Panc1 (cell line): ENCODE data around the gene PCDH17. TPM values are rescaled to one million over a fixed set of nuclear protein-coding genes. Genes with fewer than 3 reads are reported as not detected.

ENCODE experiments used
- ATAC-seq: fragments of 200-7000 bp; cut with Tn5 transposase; 2 replicates; pipeline ENCODE4 v1.9.1; 2020; ENCODE audit warnings: mild to moderate bottlenecking, moderate library complexity
- BruUV-seq: library from RNA; stranded (reverse); fragments of 400-500 nt; replicated peaks from 2 replicates; lab custom pipeline; 2021; lab: Mats Ljungman, UMichigan
- CTCF ChIA-PET: fragments of 300-600 bp; sonication (Branson Sonifier 250); formaldehyde crosslinking; loops from one replicate; lab custom pipeline; 2022; ENCODE audit warnings: antibody characterized with exemption; lab: Charles Lee
- POLR2A ChIA-PET: fragments of 300-600 bp; sonication (Branson Sonifier 250); formaldehyde crosslinking; loops from one replicate; lab custom pipeline; 2022; ENCODE audit warnings: antibody characterized with exemption; lab: Charles Lee
- DNase-seq: peaks from one replicate; pipeline ENCODE4 v3.0.0-alpha.2; 2010; ENCODE audit warnings: low read depth, low spot score
- H3K27ac ChIP-seq: 2 replicates; pipeline ENCODE4 v1.5.1; 2011; ENCODE audit warnings: mild to moderate bottlenecking, low read length, inconsistent platforms
- H3K27me3 ChIP-seq: fragments of 200-500 bp; sonication (Bioruptor generic); 2 replicates; pipeline ENCODE4 v1.6.0; 2014; ENCODE audit warnings: low read length, inconsistent platforms; ENCODE audit not compliant: control insufficient read depth, insufficient read depth
- H3K36me3 ChIP-seq: fragments of 200-500 bp; sonication (Bioruptor generic); 2 replicates; pipeline ENCODE4 v1.5.1; 2014; ENCODE audit warnings: inconsistent platforms, mild to moderate bottlenecking, low read length, moderate library complexity; ENCODE audit not compliant: control insufficient read depth, insufficient read depth
- H3K4me1 ChIP-seq: 2 replicates; pipeline ENCODE4 v1.5.1; 2011; ENCODE audit warnings: inconsistent platforms, mild to moderate bottlenecking, low read length, moderate library complexity; ENCODE audit not compliant: control insufficient read depth, insufficient read depth
- H3K4me3 ChIP-seq, 2 experiments: 2 replicates each; pipeline ENCODE4 v1.5.1; 2011 to 2012; ENCODE audit warnings: low read depth in 2 of 2, low read length in 2 of 2, mild to moderate bottlenecking in 2 of 2, inconsistent platforms in 1 of 2, moderate library complexity in 1 of 2
- H3K9me3 ChIP-seq: fragments of 200-500 bp; sonication (Bioruptor generic); 2 replicates; pipeline ENCODE4 v1.5.1; 2014; ENCODE audit warnings: low read depth, mild to moderate bottlenecking, inconsistent platforms, low read length, moderate library complexity; ENCODE audit not compliant: control insufficient read depth, insufficient read depth
- POLR2AphosphoS5 ChIP-seq: IDR thresholded peaks from 2 replicates; pipeline ENCODE4 v1.6.1; 2012; ENCODE audit warnings: mild to moderate bottlenecking, low read depth, low read length, moderate library complexity
- SIN3A ChIP-seq: IDR thresholded peaks from 2 replicates; pipeline ENCODE4 v1.6.1; 2012; ENCODE audit warnings: low read depth, mild to moderate bottlenecking, low read length, moderate library complexity, borderline replicate concordance; ENCODE audit not compliant: insufficient read depth
- in situ Hi-C: cut with HindIII; loops from 2 replicates; pipeline ENCODE4 v1.10.0; 2016; ENCODE audit warnings: low sequenced_read_pairs, low pct_unique_long_range_greater_than_20kb
- intact Hi-C: fragments of 100-400 bp; cut with micrococcal nuclease; formaldehyde crosslinking; loops from one replicate; pipeline ENCODE4 v1.10.0; 2022; ENCODE audit not compliant: unreplicated experiment
- total RNA-seq: library from RNA; stranded (reverse); gene quantifications from one replicate; pipeline ENCODE4 v1.2.1, GENCODE V29; 2021; ENCODE audit not compliant: unreplicated experiment
- TF ChIP-seq, protein P1 (sequence below): fragments of 450-650 bp; IDR thresholded peaks from 2 replicates; pipeline ENCODE4 v1.5.1; 2017; ENCODE audit warnings: mild to moderate bottlenecking
- TF ChIP-seq, protein P2 (sequence below), 2 experiments: IDR thresholded peaks; 2 replicates each; pipeline ENCODE4 v1.6.1; 2011 to 2012; ENCODE audit warnings: low read depth in 2 of 2, control low read depth in 1 of 2, low read length in 1 of 2, mild to moderate bottlenecking in 1 of 2, moderate library complexity in 1 of 2; ENCODE audit not compliant: insufficient read depth in 1 of 2

PCDH17 gene
- total RNA-seq, 1 experiment from 2014 or later, result 0.26 TPM

DNA sequence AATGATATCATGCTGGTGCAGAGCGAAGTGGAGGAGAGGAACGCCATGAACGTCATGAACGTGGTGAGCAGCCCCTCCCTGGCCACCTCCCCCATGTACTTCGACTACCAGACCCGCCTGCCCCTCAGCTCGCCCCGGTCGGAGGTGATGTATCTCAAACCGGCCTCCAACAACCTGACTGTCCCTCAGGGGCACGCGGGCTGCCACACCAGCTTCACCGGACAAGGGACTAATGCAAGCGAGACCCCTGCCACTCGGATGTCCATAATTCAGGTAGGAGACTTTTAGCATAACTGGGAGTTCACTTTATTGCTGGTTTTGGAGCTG, 3.3 kb downstream of the PCDH17 start:
- ATAC-seq, result no peak
- TF ChIP-seq, protein P1, sequence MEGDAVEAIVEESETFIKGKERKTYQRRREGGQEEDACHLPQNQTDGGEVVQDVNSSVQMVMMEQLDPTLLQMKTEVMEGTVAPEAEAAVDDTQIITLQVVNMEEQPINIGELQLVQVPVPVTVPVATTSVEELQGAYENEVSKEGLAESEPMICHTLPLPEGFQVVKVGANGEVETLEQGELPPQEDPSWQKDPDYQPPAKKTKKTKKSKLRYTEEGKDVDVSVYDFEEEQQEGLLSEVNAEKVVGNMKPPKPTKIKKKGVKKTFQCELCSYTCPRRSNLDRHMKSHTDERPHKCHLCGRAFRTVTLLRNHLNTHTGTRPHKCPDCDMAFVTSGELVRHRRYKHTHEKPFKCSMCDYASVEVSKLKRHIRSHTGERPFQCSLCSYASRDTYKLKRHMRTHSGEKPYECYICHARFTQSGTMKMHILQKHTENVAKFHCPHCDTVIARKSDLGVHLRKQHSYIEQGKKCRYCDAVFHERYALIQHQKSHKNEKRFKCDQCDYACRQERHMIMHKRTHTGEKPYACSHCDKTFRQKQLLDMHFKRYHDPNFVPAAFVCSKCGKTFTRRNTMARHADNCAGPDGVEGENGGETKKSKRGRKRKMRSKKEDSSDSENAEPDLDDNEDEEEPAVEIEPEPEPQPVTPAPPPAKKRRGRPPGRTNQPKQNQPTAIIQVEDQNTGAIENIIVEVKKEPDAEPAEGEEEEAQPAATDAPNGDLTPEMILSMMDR, result no peak
- TF ChIP-seq, protein P2, sequence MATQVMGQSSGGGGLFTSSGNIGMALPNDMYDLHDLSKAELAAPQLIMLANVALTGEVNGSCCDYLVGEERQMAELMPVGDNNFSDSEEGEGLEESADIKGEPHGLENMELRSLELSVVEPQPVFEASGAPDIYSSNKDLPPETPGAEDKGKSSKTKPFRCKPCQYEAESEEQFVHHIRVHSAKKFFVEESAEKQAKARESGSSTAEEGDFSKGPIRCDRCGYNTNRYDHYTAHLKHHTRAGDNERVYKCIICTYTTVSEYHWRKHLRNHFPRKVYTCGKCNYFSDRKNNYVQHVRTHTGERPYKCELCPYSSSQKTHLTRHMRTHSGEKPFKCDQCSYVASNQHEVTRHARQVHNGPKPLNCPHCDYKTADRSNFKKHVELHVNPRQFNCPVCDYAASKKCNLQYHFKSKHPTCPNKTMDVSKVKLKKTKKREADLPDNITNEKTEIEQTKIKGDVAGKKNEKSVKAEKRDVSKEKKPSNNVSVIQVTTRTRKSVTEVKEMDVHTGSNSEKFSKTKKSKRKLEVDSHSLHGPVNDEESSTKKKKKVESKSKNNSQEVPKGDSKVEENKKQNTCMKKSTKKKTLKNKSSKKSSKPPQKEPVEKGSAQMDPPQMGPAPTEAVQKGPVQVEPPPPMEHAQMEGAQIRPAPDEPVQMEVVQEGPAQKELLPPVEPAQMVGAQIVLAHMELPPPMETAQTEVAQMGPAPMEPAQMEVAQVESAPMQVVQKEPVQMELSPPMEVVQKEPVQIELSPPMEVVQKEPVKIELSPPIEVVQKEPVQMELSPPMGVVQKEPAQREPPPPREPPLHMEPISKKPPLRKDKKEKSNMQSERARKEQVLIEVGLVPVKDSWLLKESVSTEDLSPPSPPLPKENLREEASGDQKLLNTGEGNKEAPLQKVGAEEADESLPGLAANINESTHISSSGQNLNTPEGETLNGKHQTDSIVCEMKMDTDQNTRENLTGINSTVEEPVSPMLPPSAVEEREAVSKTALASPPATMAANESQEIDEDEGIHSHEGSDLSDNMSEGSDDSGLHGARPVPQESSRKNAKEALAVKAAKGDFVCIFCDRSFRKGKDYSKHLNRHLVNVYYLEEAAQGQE (IDR thresholded peaks at IDR 0.05; ENCODE audit: insufficient read depth in 1 of 2, low read depth in 2 of 2, low read length in 1 of 2), result no peak
- no peak for TF ChIP-seq SIN3A
- no peak for TF ChIP-seq POLR2AphosphoS5
- in situ Hi-C loops, result no loop called here
- BruUV-seq, result no TSS peak
- intact Hi-C loops, result loop anchor here (10.0 kb wide), 1 partner anchor 80 kb away; no protein-coding TSS in a partner anchor
- Histone ChIP-seq H3K36me3 (no peaks in the 10 kb centered on the region), H3K9me3 (no peaks in the 10 kb centered on the region), H3K27ac (no peak overlapping the region), H3K27me3 (no peaks in the 10 kb centered on the region), H3K4me1 (no peaks in the 10 kb centered on the region), H3K4me3 (no peak overlapping the region)
- CTCF ChIA-PET, result no interaction called here
- POLR2A ChIA-PET, result no interaction called here
- DNase-seq, result no peak

DNA sequence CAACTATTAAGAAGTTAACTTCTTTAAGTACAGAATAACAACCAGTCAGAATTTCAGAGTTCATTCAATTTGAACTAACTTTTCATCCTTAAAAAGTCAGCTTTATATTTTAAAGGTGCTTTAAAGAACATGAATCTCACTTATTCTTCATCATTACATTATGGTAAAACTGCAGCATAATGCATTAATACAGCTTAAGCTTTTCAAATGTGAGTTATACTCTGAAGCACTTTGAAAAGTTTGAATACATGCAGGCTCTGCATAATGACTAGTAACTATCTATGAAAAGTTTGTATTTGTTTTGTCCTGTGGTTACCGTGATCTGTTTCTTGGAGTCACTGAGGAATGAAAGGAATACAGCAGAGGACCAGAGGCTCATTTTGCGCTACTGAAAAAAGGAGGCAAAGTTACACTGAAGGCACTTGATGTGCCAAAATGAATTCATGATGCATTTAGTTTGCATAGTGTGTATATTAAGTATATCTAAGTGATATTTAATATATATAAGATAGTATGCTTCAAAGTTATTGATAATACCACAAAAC, 4.1 kb downstream of the PCDH17 start:
- CTCF ChIA-PET, result no interaction called here
- ATAC-seq (no peak), DNase-seq (no peak)
- BruUV-seq, result no TSS peak
- Histone ChIP-seq H3K4me1 (no peaks in the 10 kb centered on the region), H3K36me3 (no peaks in the 10 kb centered on the region), H3K9me3 (no peaks in the 10 kb centered on the region), H3K4me3 (no peak overlapping the region), H3K27me3 (no peaks in the 10 kb centered on the region), H3K27ac (no peak overlapping the region)
- TF ChIP-seq, protein P2 (IDR thresholded peaks at IDR 0.05; ENCODE audit: insufficient read depth in 1 of 2, low read depth in 2 of 2, low read length in 1 of 2), result no peak
- TF ChIP-seq POLR2AphosphoS5, result no peak
- TF ChIP-seq SIN3A, result no peak
- intact Hi-C loops, result loop anchor here (10.0 kb wide), 1 partner anchor 79 kb away; no protein-coding TSS in a partner anchor
- POLR2A ChIA-PET, result no interaction called here
- in situ Hi-C loops, result no loop called here
